ENCODE data around the gene CRIP1. TPM values are rescaled to one million over a fixed set of nuclear protein-coding genes. Genes with fewer than 3 reads are reported as not detected.

Gene CRIP1
- total and polyA plus RNA-seq, 8 donors, result 3.5 to 149 (median 60.1) TPM; not detected in 1

DNA sequence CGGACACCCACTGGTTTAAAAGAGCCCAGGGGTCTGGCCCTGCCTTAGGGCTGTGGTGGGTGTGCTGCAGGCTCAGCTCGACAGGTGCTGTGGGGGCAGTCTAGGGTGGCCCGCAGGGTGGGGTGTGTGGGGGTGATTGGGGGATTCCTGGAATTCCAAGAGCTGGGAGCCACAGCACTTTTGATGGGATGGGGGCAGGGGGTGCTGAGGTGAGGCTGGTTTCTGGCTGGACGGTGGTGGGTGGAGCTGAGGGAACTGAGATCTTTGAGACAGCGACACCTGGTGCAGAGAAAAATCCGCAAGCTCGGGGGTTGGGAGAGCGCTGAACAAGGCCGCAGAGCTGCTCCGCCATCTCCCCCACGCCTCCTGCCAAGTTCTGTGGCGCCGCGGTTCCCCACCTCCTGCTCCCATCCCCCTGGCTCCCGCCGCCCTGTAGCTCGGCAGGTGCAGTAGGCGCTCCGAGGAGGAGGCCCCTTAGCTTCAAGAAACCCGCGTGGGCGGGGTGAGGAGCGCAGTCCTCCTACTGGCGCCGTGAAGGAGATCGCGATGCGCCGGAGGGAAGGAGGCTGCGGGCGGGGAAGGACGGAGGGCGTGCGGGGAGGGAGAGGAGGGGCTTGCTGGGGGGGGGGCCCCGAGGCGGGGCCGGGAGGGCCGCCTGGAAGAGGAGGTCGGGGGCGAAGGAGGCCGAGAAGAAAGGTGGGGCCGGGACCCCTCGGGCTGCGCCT lies 3.0 kb downstream of the CRIP1 start:
- peaks cover 0 to 43% (median 10%) of the 10 kb centered on the region in 3 donors for H3K27me3 ChIP-seq

DNA sequence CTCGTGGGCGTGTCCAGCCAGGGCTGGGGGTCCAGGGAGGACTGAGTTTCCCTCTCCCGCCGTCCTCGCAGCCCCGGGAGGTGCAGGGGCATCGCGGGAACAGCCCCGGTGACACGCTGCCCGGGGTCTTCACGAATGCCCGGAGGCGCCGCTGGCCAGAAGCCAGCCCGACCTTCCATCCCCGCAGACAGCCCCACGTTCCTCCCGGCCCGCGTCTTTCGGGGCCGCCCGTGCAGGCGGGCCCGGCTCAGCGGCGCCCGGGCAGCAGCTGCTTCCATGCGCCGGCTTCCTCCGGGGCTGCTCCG lies 3.5 kb downstream of the CRIP1 start:
- intact Hi-C loops (cut with DNase I; ENCODE audit: low total_unique reads), result no loop called here
- Histone ChIP-seq H3K4me3 (peak overlapping the region; percentile 70 to 91 (median 78)), H3K27me3 (peaks cover 0 to 38% (median 10%) of the 10 kb centered on the region in 3 donors), H3K4me1 (peaks cover 43 to 65% (median 61%) of the 10 kb centered on the region in 4 donors), H3K27ac (peak overlapping the region; percentile 94 to 97 (median 95)), H3K9me3 (no peaks in the 10 kb centered on the region), H3K36me3 (no peaks in the 10 kb centered on the region)
- no peak for DNase-seq
- WGBS, 5 donors, result 0 to 1% (median 0%) methylated on average over 3 to 33 of the region's 33 CpGs
- TF ChIP-seq, protein P1, sequence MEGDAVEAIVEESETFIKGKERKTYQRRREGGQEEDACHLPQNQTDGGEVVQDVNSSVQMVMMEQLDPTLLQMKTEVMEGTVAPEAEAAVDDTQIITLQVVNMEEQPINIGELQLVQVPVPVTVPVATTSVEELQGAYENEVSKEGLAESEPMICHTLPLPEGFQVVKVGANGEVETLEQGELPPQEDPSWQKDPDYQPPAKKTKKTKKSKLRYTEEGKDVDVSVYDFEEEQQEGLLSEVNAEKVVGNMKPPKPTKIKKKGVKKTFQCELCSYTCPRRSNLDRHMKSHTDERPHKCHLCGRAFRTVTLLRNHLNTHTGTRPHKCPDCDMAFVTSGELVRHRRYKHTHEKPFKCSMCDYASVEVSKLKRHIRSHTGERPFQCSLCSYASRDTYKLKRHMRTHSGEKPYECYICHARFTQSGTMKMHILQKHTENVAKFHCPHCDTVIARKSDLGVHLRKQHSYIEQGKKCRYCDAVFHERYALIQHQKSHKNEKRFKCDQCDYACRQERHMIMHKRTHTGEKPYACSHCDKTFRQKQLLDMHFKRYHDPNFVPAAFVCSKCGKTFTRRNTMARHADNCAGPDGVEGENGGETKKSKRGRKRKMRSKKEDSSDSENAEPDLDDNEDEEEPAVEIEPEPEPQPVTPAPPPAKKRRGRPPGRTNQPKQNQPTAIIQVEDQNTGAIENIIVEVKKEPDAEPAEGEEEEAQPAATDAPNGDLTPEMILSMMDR (IDR thresholded peaks at IDR 0.05), result no peak
- TF ChIP-seq EP300 (IDR thresholded peaks at IDR 0.05) (no peak), POLR2A (IDR thresholded peaks at IDR 0.05) (no peak), POLR2AphosphoS5 (IDR thresholded peaks at IDR 0.05) (no peak)

More for the DNA sequence above, 3.0 kb downstream of the CRIP1 start:
- Histone ChIP-seq H3K27ac (peak overlapping the region; percentile 94 to 97 (median 95)), H3K4me3 (peak overlapping the region; percentile 70 to 91 (median 78)), H3K36me3 (no peaks in the 10 kb centered on the region), H3K4me1 (peaks cover 43 to 70% (median 64%) of the 10 kb centered on the region in 4 donors), H3K9me3 (no peaks in the 10 kb centered on the region)
- intact Hi-C loops (cut with DNase I; ENCODE audit: low total_unique reads), result no loop called here
- TF ChIP-seq, protein P1 (IDR thresholded peaks at IDR 0.05), result peak in 5 of 7 experiments; percentile 38 to 78 (median 66)
- peak in 2 of 3 donors; percentile 21 to 36 for TF ChIP-seq POLR2AphosphoS5 (IDR thresholded peaks at IDR 0.05)
- TF ChIP-seq POLR2A (IDR thresholded peaks at IDR 0.05), result no peak
- WGBS, 5 donors, result 0 to 2% (median 0%) methylated on average over 28 to 44 of the region's 44 CpGs
- DNase-seq, result peak; percentile 88 to 97

DNA sequence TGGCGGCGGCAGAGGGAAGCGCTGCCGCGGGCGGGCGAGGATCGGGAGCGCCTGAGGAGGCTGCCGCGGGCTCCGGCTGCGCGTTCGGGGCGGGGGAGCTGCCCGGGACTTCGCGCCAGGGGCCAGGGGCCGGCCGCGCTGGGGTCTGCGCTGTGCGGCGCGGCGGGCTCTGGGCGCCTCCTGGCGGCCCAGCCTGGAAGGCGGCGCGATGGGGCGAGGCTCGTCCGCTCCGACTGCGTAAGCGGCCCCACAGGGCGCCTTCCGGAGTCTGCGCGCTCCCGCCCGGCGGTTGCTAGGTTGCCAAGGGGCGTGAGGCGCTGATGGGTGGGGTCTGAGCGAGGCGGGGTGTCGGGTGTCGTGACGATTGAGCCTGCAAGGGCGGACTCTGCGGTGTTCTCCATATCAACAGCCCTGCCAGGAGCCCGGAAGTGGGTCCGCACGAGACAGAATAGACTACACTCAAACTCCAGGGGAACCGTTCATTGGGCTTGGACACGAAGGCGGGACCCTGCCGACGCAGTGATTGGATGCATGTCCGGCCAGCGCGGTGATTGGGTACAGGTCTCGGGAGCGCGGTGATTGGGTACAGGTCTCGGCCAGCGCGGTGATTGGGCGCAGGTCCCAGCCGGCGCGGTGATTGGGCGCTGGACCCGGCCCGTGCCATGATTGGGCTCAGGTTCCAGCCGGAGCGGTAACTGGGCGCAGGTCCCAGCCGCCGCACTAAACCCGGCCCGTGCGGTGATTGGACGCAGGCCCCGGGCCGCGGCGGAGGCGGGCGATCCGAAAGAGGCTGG lies 4.1 kb downstream of the CRIP1 start, which contains the start of gene TEDC1:
Gene TEDC1, plus strand, starts transcription at position 675 of the 794 bp plus-strand sequence. CDS start 130 bp downstream, outside the sequence.
- H3K4me1 ChIP-seq, result peaks cover 42 to 64% (median 60%) of the 10 kb centered on the region in 4 donors
- TF ChIP-seq, protein P1 (IDR thresholded peaks at IDR 0.05), result peak in 5 of 7 experiments; percentile 48 to 94 (median 76)
- no peak for TF ChIP-seq POLR2A (IDR thresholded peaks at IDR 0.05)
- TF ChIP-seq POLR2AphosphoS5 (IDR thresholded peaks at IDR 0.05), result peak; percentile 43 to 72 (median 63)
- no peak for TF ChIP-seq EP300 (IDR thresholded peaks at IDR 0.05)
- peak within 1 kb of the TSS; percentile 70 to 91 (median 78) for H3K4me3 ChIP-seq
- H3K36me3 ChIP-seq, result no peaks in the 10 kb centered on the region
- intact Hi-C loops (cut with DNase I; ENCODE audit: low total_unique reads), result no loop called here
- peak; percentile 100 for DNase-seq
- H3K9me3 ChIP-seq, result no peaks in the 10 kb centered on the region
- 0 to 1% (median 0%) methylated on average over 28 to 94 of the region's 94 CpGs for WGBS, 5 donors
- H3K27me3 ChIP-seq, result peaks cover 0 to 32% (median 10%) of the 10 kb centered on the region in 3 donors
- peak within 1 kb of the TSS; percentile 94 to 97 (median 95) for H3K27ac ChIP-seq

DNA sequence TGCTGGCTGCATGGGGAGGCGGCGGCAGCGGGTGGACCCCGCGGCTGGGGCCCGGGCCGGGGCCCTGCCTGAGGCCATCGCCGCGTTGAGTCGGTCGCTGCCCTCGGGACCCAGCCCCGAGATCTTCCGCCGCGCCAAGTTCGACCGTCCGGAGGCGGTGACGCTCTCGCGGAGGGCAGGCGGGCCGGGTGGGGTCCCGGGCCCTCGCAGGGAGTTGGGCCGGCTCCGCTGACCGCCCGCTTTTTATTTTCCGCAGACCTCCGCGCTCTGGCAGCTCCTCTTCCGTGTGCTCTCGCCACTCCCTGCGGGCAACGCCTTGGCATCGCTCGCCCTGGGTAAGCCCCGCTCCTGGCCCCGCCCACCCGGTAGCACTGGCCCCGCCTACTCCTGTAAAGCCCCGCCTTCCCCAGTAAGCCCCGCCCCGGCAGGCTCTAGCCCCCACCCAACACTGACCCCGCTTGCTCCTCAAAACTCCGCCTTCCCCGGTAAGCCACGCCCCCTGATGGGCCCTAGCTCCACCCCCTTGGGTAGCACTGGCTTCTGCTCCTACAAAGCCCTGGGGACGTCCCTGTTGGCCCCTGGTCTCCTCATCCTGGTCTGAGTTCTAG lies 4.8 kb downstream of the CRIP1 start:
- peaks cover 35 to 57% (median 53%) of the 10 kb centered on the region in 4 donors for H3K4me1 ChIP-seq
- peak overlapping the region; percentile 62 to 91 (median 75) for H3K4me3 ChIP-seq
- H3K9me3 ChIP-seq, result no peaks in the 10 kb centered on the region
- H3K27ac ChIP-seq, result peak overlapping the region; percentile 85 to 97 (median 95)
- peak; percentile 76 to 82 for DNase-seq
- WGBS, 5 donors, result 1 to 2% (median 1%) methylated on average over 21 to 53 of the region's 53 CpGs
- no peaks in the 10 kb centered on the region for H3K36me3 ChIP-seq
- intact Hi-C loops (cut with DNase I; ENCODE audit: low total_unique reads), result no loop called here
- H3K27me3 ChIP-seq, result peaks cover 0 to 25% (median 9%) of the 10 kb centered on the region in 3 donors
- no peak for TF ChIP-seq POLR2A (IDR thresholded peaks at IDR 0.05)
- TF ChIP-seq, protein P1 (IDR thresholded peaks at IDR 0.05), result no peak
- no peak for TF ChIP-seq POLR2AphosphoS5 (IDR thresholded peaks at IDR 0.05)
- no peak for TF ChIP-seq EP300 (IDR thresholded peaks at IDR 0.05)

All from stomach (tissue), 9 donors.